ENCODE results near the gene SUSD6.

The SUSD6 gene

DNA sequence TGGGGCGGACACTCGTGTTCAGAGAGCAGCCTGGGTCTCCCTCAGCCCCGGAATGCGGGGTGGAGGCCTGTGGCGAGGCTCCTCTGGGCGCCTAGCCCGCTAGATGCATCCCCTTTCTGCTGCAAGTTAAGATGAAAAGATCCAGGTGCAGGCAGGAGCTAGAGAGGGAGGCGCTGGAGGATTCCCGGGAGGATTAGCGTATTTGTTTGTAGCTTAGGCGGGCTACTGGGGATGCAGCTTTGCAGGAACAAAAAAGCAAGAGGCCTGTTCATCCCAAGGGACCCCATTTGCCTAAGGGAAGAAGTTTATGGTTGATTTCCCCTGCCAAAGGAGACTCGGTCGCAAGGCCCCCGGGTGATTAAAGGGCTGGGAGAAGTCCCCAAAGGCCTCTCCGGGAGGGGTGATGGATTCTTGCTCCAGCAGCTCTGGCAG is 37.5 kb upstream of the SUSD6 start:
- no peak overlapping the region for H3K4me3 ChIP-seq (ENCODE audit: low read length)
- no peaks in the 10 kb centered on the region for H3K9me3 ChIP-seq (replicated peaks; ENCODE audit: insufficient read depth, low read length)
- H3K27me3 ChIP-seq (replicated peaks; ENCODE audit: insufficient read depth, low read length), result no peaks in the 10 kb centered on the region
- H4K20me1 ChIP-seq (ENCODE audit: insufficient read depth, low read length), result no peaks in the 10 kb centered on the region
- H3K9me2 ChIP-seq (replicated peaks; ENCODE audit: insufficient read depth, low read length), result no peaks in the 10 kb centered on the region
- no peak overlapping the region for H3K4me2 ChIP-seq (ENCODE audit: low read depth, low read length)
- DNase-seq, result no peak
- no peaks in the 10 kb centered on the region for H3K4me1 ChIP-seq (ENCODE audit: low read length)
- H3K79me2 ChIP-seq (ENCODE audit: low read length), result no peaks in the 10 kb centered on the region
- no peaks in the 10 kb centered on the region for H3K36me3 ChIP-seq (replicated peaks; ENCODE audit: insufficient read depth, low read length)
- H3F3A ChIP-seq (ENCODE audit: insufficient read depth, low read length), result no peaks in the 10 kb centered on the region
- no peak overlapping the region for H3K27ac ChIP-seq (ENCODE audit: low read length)
- H3K9ac ChIP-seq (ENCODE audit: low read length), result no peak overlapping the region
- no peak overlapping the region for H2AFZ ChIP-seq (ENCODE audit: low read length)
- TF ChIP-seq EZH2 (optimal IDR thresholded peaks at IDR 0.05; ENCODE audit: low read depth, low read length) (no peak), CTCF (IDR thresholded peaks at IDR 0.05; ENCODE audit: low read length) (no peak), EZH2phosphoT487 (IDR thresholded peaks at IDR 0.05; ENCODE audit: low read length) (no peak)

DNA sequence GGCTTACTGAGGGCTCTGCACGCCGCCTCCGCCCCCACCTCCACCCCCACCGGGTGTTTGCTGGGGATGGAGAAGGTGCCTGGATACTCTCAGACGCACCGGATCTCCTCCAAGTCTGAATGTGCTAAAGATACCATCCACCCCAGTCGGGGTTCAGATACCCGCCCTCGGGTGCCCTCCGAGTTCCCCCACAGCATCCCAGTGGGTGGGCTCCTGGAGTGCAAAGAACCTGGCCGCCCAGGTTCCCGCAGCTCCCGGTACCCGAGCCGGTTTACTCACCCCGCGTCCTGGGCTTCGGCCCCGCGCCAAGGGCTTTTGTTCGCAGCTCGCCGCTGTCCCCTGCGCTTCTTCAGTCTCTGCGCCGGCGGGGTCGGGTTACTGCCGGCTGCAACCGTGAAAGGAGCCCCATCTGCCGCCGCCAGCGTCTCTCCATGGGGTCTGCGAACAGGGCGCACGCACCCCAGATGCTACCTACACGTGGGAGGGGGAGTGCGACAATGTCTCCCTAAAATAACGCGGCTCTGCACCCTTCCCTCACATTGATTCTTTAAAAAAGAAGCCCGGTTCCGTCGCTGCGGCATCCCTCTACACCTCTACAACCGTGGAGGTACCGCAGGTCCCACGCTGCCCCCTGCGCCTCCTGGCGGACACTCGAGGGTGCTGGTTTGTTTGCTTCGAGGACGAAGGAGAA is 37.0 kb upstream of the SUSD6 start, which contains the start of gene CCDC177:
Gene CCDC177 (minus strand): TSS at position 609 of the 691 bp plus-strand sequence. CDS start 1,249 bp downstream, outside the sequence.
- Histone ChIP-seq H3K9ac (ENCODE audit: low read length) (no peak within 1 kb of the TSS), H2AFZ (ENCODE audit: low read length) (no peak within 1 kb of the TSS), H3K4me1 (ENCODE audit: low read length) (no peaks in the 10 kb centered on the region), H3K9me2 (replicated peaks; ENCODE audit: insufficient read depth, low read length) (no peaks in the 10 kb centered on the region), H4K20me1 (ENCODE audit: insufficient read depth, low read length) (no peaks in the 10 kb centered on the region), H3K27ac (ENCODE audit: low read length) (no peak within 1 kb of the TSS), H3F3A (ENCODE audit: insufficient read depth, low read length) (no peaks in the 10 kb centered on the region), H3K27me3 (replicated peaks; ENCODE audit: insufficient read depth, low read length) (no peaks in the 10 kb centered on the region), H3K36me3 (replicated peaks; ENCODE audit: insufficient read depth, low read length) (no peaks in the 10 kb centered on the region), H3K79me2 (ENCODE audit: low read length) (no peaks in the 10 kb centered on the region), H3K9me3 (replicated peaks; ENCODE audit: insufficient read depth, low read length) (no peaks in the 10 kb centered on the region), H3K4me2 (ENCODE audit: low read depth, low read length) (peak within 1 kb of the TSS; percentile 84), H3K4me3 (ENCODE audit: low read length) (peak within 1 kb of the TSS; percentile 46)
- peak; percentile 50 for DNase-seq
- TF ChIP-seq EZH2 (optimal IDR thresholded peaks at IDR 0.05; ENCODE audit: low read depth, low read length), result no peak
- peak; percentile 58 for TF ChIP-seq CTCF (IDR thresholded peaks at IDR 0.05; ENCODE audit: low read length)
- no peak for TF ChIP-seq EZH2phosphoT487 (IDR thresholded peaks at IDR 0.05; ENCODE audit: low read length)

DNA sequence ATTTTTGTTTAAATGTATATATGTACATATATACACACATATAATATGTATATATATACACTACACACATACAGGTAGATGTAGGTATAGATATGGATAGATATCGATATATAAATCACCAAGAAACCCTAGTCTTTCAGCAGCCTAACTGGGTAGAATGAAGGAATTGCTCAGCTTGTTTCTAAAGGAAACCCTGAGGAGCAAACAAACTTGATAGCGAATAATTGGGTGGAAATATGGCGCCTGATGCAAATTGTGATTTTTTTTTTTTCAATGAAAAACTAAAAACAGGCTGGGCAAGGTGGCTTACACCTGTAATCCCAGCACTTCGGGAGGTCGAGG is 36.5 kb upstream of the SUSD6 start:
- Histone ChIP-seq H3K4me1 (ENCODE audit: low read length) (no peaks in the 10 kb centered on the region), H3K9me2 (replicated peaks; ENCODE audit: insufficient read depth, low read length) (no peaks in the 10 kb centered on the region), H3K27ac (ENCODE audit: low read length) (no peak overlapping the region), H3K9ac (ENCODE audit: low read length) (no peak overlapping the region), H3K4me3 (ENCODE audit: low read length) (no peak overlapping the region), H4K20me1 (ENCODE audit: insufficient read depth, low read length) (no peaks in the 10 kb centered on the region), H3K27me3 (replicated peaks; ENCODE audit: insufficient read depth, low read length) (no peaks in the 10 kb centered on the region), H3K36me3 (replicated peaks; ENCODE audit: insufficient read depth, low read length) (no peaks in the 10 kb centered on the region), H2AFZ (ENCODE audit: low read length) (no peak overlapping the region), H3K9me3 (replicated peaks; ENCODE audit: insufficient read depth, low read length) (no peaks in the 10 kb centered on the region), H3K79me2 (ENCODE audit: low read length) (no peaks in the 10 kb centered on the region), H3K4me2 (ENCODE audit: low read depth, low read length) (no peak overlapping the region), H3F3A (ENCODE audit: insufficient read depth, low read length) (no peaks in the 10 kb centered on the region)
- no peak for TF ChIP-seq EZH2 (optimal IDR thresholded peaks at IDR 0.05; ENCODE audit: low read depth, low read length)
- TF ChIP-seq EZH2phosphoT487 (IDR thresholded peaks at IDR 0.05; ENCODE audit: low read length), result no peak
- no peak for TF ChIP-seq CTCF (IDR thresholded peaks at IDR 0.05; ENCODE audit: low read length)
- DNase-seq, result no peak

Measured in MM.1S (cell line).